Neuron (in vitro differentiated cells): Measurements from ENCODE around the gene MINDY4B.

Experiments
- H2AFZ ChIP-seq: one replicate; pipeline ENCODE4 v1.6.1; 2013; ENCODE audit warnings: low read depth, mild to moderate bottlenecking, inconsistent platforms, low read length, moderate library complexity
- H3K27me3 ChIP-seq: one replicate; pipeline ENCODE4 v1.6.1; 2013; ENCODE audit warnings: low read length; ENCODE audit not compliant: insufficient read depth
- H3K36me3 ChIP-seq: one replicate; pipeline ENCODE4 v1.6.1; 2013; ENCODE audit warnings: low read length; ENCODE audit not compliant: insufficient read depth
- H3K4me1 ChIP-seq: one replicate; pipeline ENCODE4 v1.6.1; 2013; ENCODE audit warnings: low read length; ENCODE audit not compliant: insufficient read depth
- H3K4me3 ChIP-seq: 2 replicates; pipeline ENCODE4 v1.5.1; 2013; ENCODE audit warnings: mild to moderate bottlenecking, low read length, moderate library complexity
- H3K9me3 ChIP-seq: one replicate; pipeline ENCODE4 v1.6.1; 2013; ENCODE audit warnings: low read length

Gene MINDY4B

DNA sequence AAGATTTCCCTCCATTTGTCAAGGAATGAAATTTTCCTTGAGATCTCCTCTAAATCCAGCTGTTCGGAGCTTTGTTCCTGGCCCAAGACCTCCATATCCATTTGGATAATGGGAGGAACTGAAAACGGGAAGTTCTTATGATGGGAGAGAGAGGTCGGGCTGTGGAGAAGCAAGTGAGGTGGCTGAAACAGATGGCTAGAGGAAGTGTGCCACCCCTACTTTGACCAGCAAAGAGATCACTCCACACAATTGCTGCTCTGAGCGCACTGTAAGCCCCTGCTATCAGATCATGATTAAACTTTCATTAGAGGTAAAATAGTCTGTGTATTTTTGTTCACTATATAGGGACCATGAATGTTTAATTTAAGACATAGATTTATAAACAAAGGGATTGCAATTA is at the start of gene MINDY4B:
Gene MINDY4B, minus strand, starts transcription at position 101 of the 400 bp plus-strand sequence. Its CDS starts 0 bp downstream, at position 101.
- H3K36me3 ChIP-seq, result no peaks in the 10 kb centered on the region
- no peak within 1 kb of the TSS for H3K4me3 ChIP-seq
- peaks cover 2% of the 10 kb centered on the region for H3K27me3 ChIP-seq
- peaks cover 8% of the 10 kb centered on the region for H3K4me1 ChIP-seq
- H3K9me3 ChIP-seq, result no peaks in the 10 kb centered on the region
- H2AFZ ChIP-seq, result no peak within 1 kb of the TSS

DNA sequence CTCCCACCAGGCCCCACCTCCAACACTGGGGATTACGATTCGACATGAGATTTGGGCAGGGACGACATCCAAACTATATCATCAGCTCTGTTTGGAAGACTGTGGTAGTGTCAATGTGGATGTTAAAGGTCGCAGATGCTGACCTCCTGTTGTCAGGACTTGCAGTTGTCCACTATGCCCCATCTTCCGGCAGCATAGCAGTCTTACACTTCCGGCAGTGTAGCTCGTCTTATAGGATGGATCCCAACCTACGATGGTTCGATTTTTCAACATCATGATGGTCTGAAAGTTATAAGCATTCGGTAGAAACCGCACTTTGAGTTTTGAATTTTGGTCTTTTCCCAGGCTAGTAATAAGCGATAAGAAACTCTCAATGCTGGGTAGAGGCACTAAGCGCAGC is 46.7 kb upstream of the MINDY4B start:
- Histone ChIP-seq H3K9me3 (no peaks in the 10 kb centered on the region), H3K36me3 (no peaks in the 10 kb centered on the region), H3K4me3 (no peak overlapping the region), H3K27me3 (peaks cover 6% of the 10 kb centered on the region), H3K4me1 (no peaks in the 10 kb centered on the region), H2AFZ (no peak overlapping the region)

DNA sequence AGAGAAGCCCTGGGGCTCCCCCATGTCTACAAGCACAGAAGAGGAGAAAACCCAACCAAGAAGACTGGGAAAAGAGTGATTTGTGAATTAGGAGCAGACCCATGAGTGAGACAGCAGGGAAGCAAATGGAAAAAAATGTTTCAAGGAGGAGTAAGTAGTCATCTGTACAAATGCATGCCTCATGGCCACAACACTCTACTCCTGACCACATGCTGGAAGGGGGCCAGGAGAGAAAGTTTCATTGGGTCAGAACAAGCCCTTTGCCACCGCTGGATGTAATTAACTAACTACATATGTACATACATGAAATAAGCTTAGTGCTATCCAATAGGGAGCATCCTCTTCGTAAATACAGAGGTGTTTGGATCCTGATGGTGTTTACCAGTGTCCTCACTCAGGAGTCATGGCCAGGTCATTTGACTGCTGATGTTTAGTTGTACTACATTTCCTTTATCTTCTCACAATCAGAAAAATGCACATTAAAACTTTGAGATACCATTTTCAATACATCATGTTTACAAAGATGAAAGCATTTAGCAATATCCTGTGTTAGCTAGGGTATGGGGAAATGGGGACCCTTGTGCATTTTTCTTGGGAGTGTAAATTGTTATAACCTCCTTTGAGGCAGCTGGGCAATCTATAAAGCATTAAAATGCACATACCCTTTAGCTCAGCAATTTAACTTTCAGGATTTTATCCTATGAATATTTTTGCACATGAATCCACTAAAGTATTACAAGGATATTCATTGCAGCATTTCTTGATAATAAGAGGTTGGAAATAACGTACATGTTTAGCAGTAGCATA is 40.2 kb upstream of the MINDY4B start:
- H3K36me3 ChIP-seq, result no peaks in the 10 kb centered on the region
- no peak overlapping the region for H2AFZ ChIP-seq
- no peak overlapping the region for H3K4me3 ChIP-seq
- H3K4me1 ChIP-seq, result no peaks in the 10 kb centered on the region
- H3K9me3 ChIP-seq, result no peaks in the 10 kb centered on the region
- H3K27me3 ChIP-seq, result no peaks in the 10 kb centered on the region

- Histone ChIP-seq H2AFZ (no peak overlapping the region), H3K9me3 (no peaks in the 10 kb centered on the region), H3K4me1 (no peaks in the 10 kb centered on the region), H3K36me3 (no peaks in the 10 kb centered on the region), H3K27me3 (no peaks in the 10 kb centered on the region), H3K4me3 (no peak overlapping the region)
Observed at GRCh38 chr3:150942221-150942620, 37.0 kb upstream of the MINDY4B start.

GRCh38 chr3:150936693-150937092 is 31.5 kb upstream of the MINDY4B start:
- Histone ChIP-seq H2AFZ (no peak overlapping the region), H3K27me3 (no peaks in the 10 kb centered on the region), H3K4me3 (no peak overlapping the region), H3K4me1 (no peaks in the 10 kb centered on the region), H3K36me3 (no peaks in the 10 kb centered on the region), H3K9me3 (no peaks in the 10 kb centered on the region)

DNA sequence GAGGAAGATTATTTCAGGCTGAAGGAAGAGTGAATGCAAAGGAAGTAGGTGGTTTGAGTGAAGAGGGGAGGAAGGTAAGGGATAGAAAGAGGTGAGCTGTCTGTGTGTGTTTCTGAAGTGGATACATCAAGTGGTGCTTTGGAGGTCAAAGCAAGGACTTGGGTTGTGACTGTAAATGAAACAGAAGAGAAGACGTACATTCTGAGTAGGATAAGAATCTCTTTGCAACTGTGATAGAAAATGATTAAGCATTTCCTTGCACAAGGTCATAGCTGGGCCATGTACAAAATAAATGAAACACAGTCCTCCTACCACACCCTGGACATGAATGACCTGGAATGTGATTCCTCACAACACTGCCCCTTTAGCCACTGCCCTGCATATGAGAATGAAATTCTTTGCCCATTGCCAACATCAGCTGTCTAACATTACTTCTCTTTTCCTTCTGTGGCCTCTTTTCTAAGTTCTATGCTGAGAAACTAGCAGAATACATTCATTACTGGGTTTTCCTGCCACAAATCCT is 28.3 kb upstream of the MINDY4B start:
- Histone ChIP-seq H3K4me3 (no peak overlapping the region), H3K9me3 (no peaks in the 10 kb centered on the region), H2AFZ (no peak overlapping the region), H3K4me1 (no peaks in the 10 kb centered on the region), H3K27me3 (no peaks in the 10 kb centered on the region), H3K36me3 (no peaks in the 10 kb centered on the region)

- Histone ChIP-seq H2AFZ (no peak overlapping the region), H3K9me3 (no peaks in the 10 kb centered on the region), H3K4me3 (no peak overlapping the region), H3K36me3 (no peaks in the 10 kb centered on the region), H3K27me3 (no peaks in the 10 kb centered on the region), H3K4me1 (no peaks in the 10 kb centered on the region)
Observed at GRCh38 chr3:150931745-150932144, 26.5 kb upstream of the MINDY4B start.

GRCh38 chr3:150930839-150931238 is 25.6 kb upstream of the MINDY4B start:
- Histone ChIP-seq H3K9me3 (no peaks in the 10 kb centered on the region), H3K4me3 (no peak overlapping the region), H2AFZ (no peak overlapping the region), H3K4me1 (no peaks in the 10 kb centered on the region), H3K27me3 (no peaks in the 10 kb centered on the region), H3K36me3 (no peaks in the 10 kb centered on the region)

GRCh38 chr3:150928234-150928633 is 23.0 kb upstream of the MINDY4B start:
- H3K4me1 ChIP-seq, result no peaks in the 10 kb centered on the region
- no peak overlapping the region for H3K4me3 ChIP-seq
- peaks cover 9% of the 10 kb centered on the region for H3K27me3 ChIP-seq
- no peaks in the 10 kb centered on the region for H3K36me3 ChIP-seq
- H2AFZ ChIP-seq, result no peak overlapping the region
- H3K9me3 ChIP-seq, result no peaks in the 10 kb centered on the region

- Histone ChIP-seq H3K27me3 (peaks cover 9% of the 10 kb centered on the region), H3K9me3 (no peaks in the 10 kb centered on the region), H2AFZ (no peak overlapping the region), H3K4me1 (no peaks in the 10 kb centered on the region), H3K36me3 (no peaks in the 10 kb centered on the region), H3K4me3 (no peak overlapping the region)
Observed at GRCh38 chr3:150926328-150926727, 21.1 kb upstream of the MINDY4B start.

DNA sequence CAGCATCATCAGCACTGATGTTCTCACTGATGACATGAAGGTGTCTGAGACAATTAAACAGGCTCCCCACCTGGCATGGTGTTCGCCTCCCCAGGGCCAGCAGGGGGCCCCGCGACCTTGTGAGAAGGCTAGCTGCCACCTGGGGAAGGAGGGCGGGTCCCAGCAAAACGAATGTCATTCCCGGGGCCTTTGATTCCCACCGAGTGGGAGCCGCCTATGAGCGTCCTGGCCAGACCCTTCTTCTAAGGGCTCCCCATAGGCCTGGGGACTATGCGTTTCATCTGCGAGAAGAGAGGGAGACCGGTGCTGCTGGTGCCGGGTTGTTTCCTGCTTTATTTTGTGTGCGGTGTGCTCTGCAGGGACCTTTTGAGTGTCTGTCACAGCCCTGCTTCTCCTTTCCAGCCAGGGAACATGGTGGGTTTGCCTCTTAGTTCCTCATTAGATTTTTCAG is 20.5 kb upstream of the MINDY4B start:
- Histone ChIP-seq H3K27me3 (peaks cover 9% of the 10 kb centered on the region), H3K9me3 (no peaks in the 10 kb centered on the region), H3K36me3 (no peaks in the 10 kb centered on the region), H3K4me1 (no peaks in the 10 kb centered on the region), H2AFZ (no peak overlapping the region), H3K4me3 (no peak overlapping the region)

- H3K4me3 ChIP-seq, result no peak overlapping the region
- H3K4me1 ChIP-seq, result no peaks in the 10 kb centered on the region
- H3K27me3 ChIP-seq, result peaks cover 9% of the 10 kb centered on the region
- no peak overlapping the region for H2AFZ ChIP-seq
- H3K9me3 ChIP-seq, result no peaks in the 10 kb centered on the region
- H3K36me3 ChIP-seq, result no peaks in the 10 kb centered on the region
Observed at GRCh38 chr3:150922611-150923010, 17.4 kb upstream of the MINDY4B start.

DNA sequence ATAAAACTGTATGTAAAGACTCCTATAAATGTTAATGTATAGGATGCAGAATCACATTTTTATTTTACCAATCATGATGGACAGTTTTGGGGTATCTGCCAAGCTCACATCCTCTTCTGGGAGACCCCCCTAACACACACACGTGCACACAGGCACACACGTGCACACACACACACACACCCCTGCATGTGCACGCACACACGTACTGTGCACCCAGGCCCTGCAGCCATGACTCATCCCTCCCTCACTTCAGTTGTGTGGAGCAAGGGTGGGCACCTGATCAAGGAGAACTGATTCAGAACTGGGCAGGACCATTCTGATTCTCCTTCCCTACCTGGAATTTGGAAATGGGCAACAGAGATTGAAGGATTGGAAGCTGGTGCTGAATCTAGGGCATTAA is 16.0 kb upstream of the MINDY4B start:
- H3K36me3 ChIP-seq, result no peaks in the 10 kb centered on the region
- H3K27me3 ChIP-seq, result peaks cover 9% of the 10 kb centered on the region
- H3K4me1 ChIP-seq, result no peaks in the 10 kb centered on the region
- no peak overlapping the region for H2AFZ ChIP-seq
- H3K9me3 ChIP-seq, result no peaks in the 10 kb centered on the region
- H3K4me3 ChIP-seq, result no peak overlapping the region
